Measurements from ENCODE around the gene FOCAD. TPM values are rescaled to one million over a fixed set of nuclear protein-coding genes. Genes with fewer than 3 reads are reported as not detected.

FOCAD gene
- total RNA-seq, 1 experiment from 2014 or later = 17.1 TPM

GRCh38 chr9:20805766-20806165 lies 121.7 kb downstream of the FOCAD start:
- intact Hi-C loops (cut with micrococcal nuclease; ENCODE audit: unreplicated experiment) = no loop called here
- Histone ChIP-seq H3K4me3 (no peak overlapping the region), H3K9me3 (ENCODE audit: insufficient read depth, low read depth) (no peaks in the 10 kb centered on the region), H3K27ac (no peak overlapping the region), H3K4me1 (replicated peaks; ENCODE audit: insufficient read depth) (no peaks in the 10 kb centered on the region), H3K4me2 (no peak overlapping the region), H4K20me1 (ENCODE audit: insufficient read depth) (no peaks in the 10 kb centered on the region), H2AFZ (no peak overlapping the region), H3K9me2 (ENCODE audit: insufficient read depth) (no peaks in the 10 kb centered on the region), H3K36me3 (ENCODE audit: low read depth) (no peaks in the 10 kb centered on the region), H3F3A (ENCODE audit: insufficient read depth, low read depth) (no peaks in the 10 kb centered on the region), H3K27me3 (ENCODE audit: insufficient read depth, low read depth) (no peaks in the 10 kb centered on the region), H3K79me2 (ENCODE audit: low read depth) (no peaks in the 10 kb centered on the region)
- no TSS peak for BruUV-seq (replicated peaks)
- no peak for DNase-seq
- no peak for TF ChIP-seq CTCF (conservative IDR thresholded peaks at IDR 0.05)
- TF ChIP-seq EZH2 (IDR thresholded peaks at IDR 0.05; ENCODE audit: low read depth) = no peak
- CTCF ChIA-PET = interaction anchor here (0.6 kb wide), 1 partner anchor 279 kb away, joined by 3 read pairs; no protein-coding TSS in a partner anchor
- POLR2A ChIA-PET (ENCODE audit: unreplicated experiment) = no interaction called here

GRCh38 chr9:20808002-20808401 lies 123.9 kb downstream of the FOCAD start:
- intact Hi-C loops (cut with micrococcal nuclease; ENCODE audit: unreplicated experiment) = no loop called here
- Histone ChIP-seq H3K27ac (no peak overlapping the region), H3F3A (ENCODE audit: insufficient read depth, low read depth) (no peaks in the 10 kb centered on the region), H3K9me2 (ENCODE audit: insufficient read depth) (no peaks in the 10 kb centered on the region), H3K4me2 (no peak overlapping the region), H3K9me3 (ENCODE audit: insufficient read depth, low read depth) (no peaks in the 10 kb centered on the region), H3K79me2 (ENCODE audit: low read depth) (no peaks in the 10 kb centered on the region), H3K27me3 (ENCODE audit: insufficient read depth, low read depth) (no peaks in the 10 kb centered on the region), H2AFZ (no peak overlapping the region), H3K4me1 (replicated peaks; ENCODE audit: insufficient read depth) (no peaks in the 10 kb centered on the region), H3K4me3 (no peak overlapping the region), H3K36me3 (ENCODE audit: low read depth) (no peaks in the 10 kb centered on the region), H4K20me1 (ENCODE audit: insufficient read depth) (no peaks in the 10 kb centered on the region)
- CTCF ChIA-PET = no interaction called here
- TF ChIP-seq EZH2 (IDR thresholded peaks at IDR 0.05; ENCODE audit: low read depth) = no peak
- no peak for TF ChIP-seq CTCF (conservative IDR thresholded peaks at IDR 0.05)
- DNase-seq = no peak
- BruUV-seq (replicated peaks) = no TSS peak
- POLR2A ChIA-PET (ENCODE audit: unreplicated experiment) = interaction anchor here (0.7 kb wide), 1 partner anchor 10 kb away, joined by 3 read pairs; no protein-coding TSS in a partner anchor

- BruUV-seq (replicated peaks) = no TSS peak
- CTCF ChIA-PET = no interaction called here
These were observed 127.8 kb downstream of the FOCAD start for GRCh38 chr9:20811872-20812271.

More at GRCh38 chr9:20811872-20812271, 127.8 kb downstream of the FOCAD start:
- no peaks in the 10 kb centered on the region for H3F3A ChIP-seq (ENCODE audit: insufficient read depth, low read depth)
- no peak overlapping the region for H2AFZ ChIP-seq
- POLR2A ChIA-PET (ENCODE audit: unreplicated experiment) = no interaction called here
- no peaks in the 10 kb centered on the region for H4K20me1 ChIP-seq (ENCODE audit: insufficient read depth)
- intact Hi-C loops (cut with micrococcal nuclease; ENCODE audit: unreplicated experiment) = no loop called here
- H3K36me3 ChIP-seq (ENCODE audit: low read depth) = no peaks in the 10 kb centered on the region
- no peaks in the 10 kb centered on the region for H3K9me2 ChIP-seq (ENCODE audit: insufficient read depth)
- no peaks in the 10 kb centered on the region for H3K79me2 ChIP-seq (ENCODE audit: low read depth)
- TF ChIP-seq EZH2 (IDR thresholded peaks at IDR 0.05; ENCODE audit: low read depth) = no peak
- no peaks in the 10 kb centered on the region for H3K4me1 ChIP-seq (replicated peaks; ENCODE audit: insufficient read depth)
- H3K27ac ChIP-seq = no peak overlapping the region
- no peak for DNase-seq
- H3K27me3 ChIP-seq (ENCODE audit: insufficient read depth, low read depth) = no peaks in the 10 kb centered on the region
- no peaks in the 10 kb centered on the region for H3K9me3 ChIP-seq (ENCODE audit: insufficient read depth, low read depth)
- H3K4me3 ChIP-seq = no peak overlapping the region
- H3K4me2 ChIP-seq = no peak overlapping the region
